GM21529 (cell line): Measurements from ENCODE around the gene CYB561D2.
"Not testable (repeated sequence)": the region's sequence is repeated elsewhere in the genome, so short reads cannot be mapped to it uniquely, and the experiment has no call there.

Experiments
- ATAC-seq: cut with Tn5 transposase; IDR thresholded peaks from one replicate; pipeline ENCODE4 v1.9.1; 2021; ENCODE audit not compliant: unreplicated experiment

Gene CYB561D2

GRCh38 chr3:50350527-50351322 is at the start of gene CYB561D2, which contains the start of gene NPRL2:
Gene CYB561D2 (plus strand): TSS chr3:50350862. CDS start chr3:50351434, 572 bp downstream.
Gene NPRL2 (minus strand): TSS chr3:50350775. CDS start chr3:50350652, 123 bp downstream.
- ATAC-seq, result peak; percentile 92

GRCh38 chr3:50302095-50303012 is 48.3 kb upstream of the CYB561D2 start:
- no peak for ATAC-seq

GRCh38 chr3:50303013-50303815 is 47.4 kb upstream of the CYB561D2 start, which contains the start of gene HYAL1:
Gene HYAL1 (minus strand): TSS chr3:50303574. CDS start chr3:50302956, 618 bp downstream.
- no peak for ATAC-seq

GRCh38 chr3:50304601-50305000 is 46.1 kb upstream of the CYB561D2 start:
- ATAC-seq, result no peak

- not testable (repeated sequence) for ATAC-seq
These were observed 38.6 kb upstream of the CYB561D2 start for GRCh38 chr3:50312041-50312440.

GRCh38 chr3:50314342-50314741 is 36.3 kb upstream of the CYB561D2 start:
- no peak for ATAC-seq

- ATAC-seq, result no peak
These were observed 35.8 kb upstream of the CYB561D2 start for GRCh38 chr3:50314816-50315215.

GRCh38 chr3:50316657-50317242 is 33.9 kb upstream of the CYB561D2 start:
- no peak for ATAC-seq

GRCh38 chr3:50317300-50317699 is 33.4 kb upstream of the CYB561D2 start:
- no peak for ATAC-seq

GRCh38 chr3:50318163-50318562 is 32.5 kb upstream of the CYB561D2 start:
- no peak for ATAC-seq

GRCh38 chr3:50318615-50319014 is 32.0 kb upstream of the CYB561D2 start:
- ATAC-seq, result no peak

GRCh38 chr3:50319181-50319893 is 31.3 kb upstream of the CYB561D2 start:
- ATAC-seq, result no peak

GRCh38 chr3:50319894-50320625 is 30.6 kb upstream of the CYB561D2 start:
- ATAC-seq, result no peak

GRCh38 chr3:50320853-50321335 is 29.8 kb upstream of the CYB561D2 start:
- ATAC-seq, result peak; percentile 46

- ATAC-seq, result peak; percentile 77
These were observed 29.1 kb upstream of the CYB561D2 start for GRCh38 chr3:50321336-50322114.

GRCh38 chr3:50322115-50322385 is 28.6 kb upstream of the CYB561D2 start:
- no peak for ATAC-seq

GRCh38 chr3:50322386-50323091 is 28.1 kb upstream of the CYB561D2 start, which contains the start of gene HYAL2:
Gene HYAL2 (minus strand): TSS chr3:50322745. CDS start chr3:50320489, 2,256 bp downstream.
- no peak for ATAC-seq
